ENCODE measurements around the gene LRRC4B.
"Not testable (repeated sequence)": the region's sequence is repeated elsewhere in the genome, so short reads cannot be mapped to it uniquely, and the experiment has no call there.

LRRC4B gene, protein sequence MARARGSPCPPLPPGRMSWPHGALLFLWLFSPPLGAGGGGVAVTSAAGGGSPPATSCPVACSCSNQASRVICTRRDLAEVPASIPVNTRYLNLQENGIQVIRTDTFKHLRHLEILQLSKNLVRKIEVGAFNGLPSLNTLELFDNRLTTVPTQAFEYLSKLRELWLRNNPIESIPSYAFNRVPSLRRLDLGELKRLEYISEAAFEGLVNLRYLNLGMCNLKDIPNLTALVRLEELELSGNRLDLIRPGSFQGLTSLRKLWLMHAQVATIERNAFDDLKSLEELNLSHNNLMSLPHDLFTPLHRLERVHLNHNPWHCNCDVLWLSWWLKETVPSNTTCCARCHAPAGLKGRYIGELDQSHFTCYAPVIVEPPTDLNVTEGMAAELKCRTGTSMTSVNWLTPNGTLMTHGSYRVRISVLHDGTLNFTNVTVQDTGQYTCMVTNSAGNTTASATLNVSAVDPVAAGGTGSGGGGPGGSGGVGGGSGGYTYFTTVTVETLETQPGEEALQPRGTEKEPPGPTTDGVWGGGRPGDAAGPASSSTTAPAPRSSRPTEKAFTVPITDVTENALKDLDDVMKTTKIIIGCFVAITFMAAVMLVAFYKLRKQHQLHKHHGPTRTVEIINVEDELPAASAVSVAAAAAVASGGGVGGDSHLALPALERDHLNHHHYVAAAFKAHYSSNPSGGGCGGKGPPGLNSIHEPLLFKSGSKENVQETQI

DNA sequence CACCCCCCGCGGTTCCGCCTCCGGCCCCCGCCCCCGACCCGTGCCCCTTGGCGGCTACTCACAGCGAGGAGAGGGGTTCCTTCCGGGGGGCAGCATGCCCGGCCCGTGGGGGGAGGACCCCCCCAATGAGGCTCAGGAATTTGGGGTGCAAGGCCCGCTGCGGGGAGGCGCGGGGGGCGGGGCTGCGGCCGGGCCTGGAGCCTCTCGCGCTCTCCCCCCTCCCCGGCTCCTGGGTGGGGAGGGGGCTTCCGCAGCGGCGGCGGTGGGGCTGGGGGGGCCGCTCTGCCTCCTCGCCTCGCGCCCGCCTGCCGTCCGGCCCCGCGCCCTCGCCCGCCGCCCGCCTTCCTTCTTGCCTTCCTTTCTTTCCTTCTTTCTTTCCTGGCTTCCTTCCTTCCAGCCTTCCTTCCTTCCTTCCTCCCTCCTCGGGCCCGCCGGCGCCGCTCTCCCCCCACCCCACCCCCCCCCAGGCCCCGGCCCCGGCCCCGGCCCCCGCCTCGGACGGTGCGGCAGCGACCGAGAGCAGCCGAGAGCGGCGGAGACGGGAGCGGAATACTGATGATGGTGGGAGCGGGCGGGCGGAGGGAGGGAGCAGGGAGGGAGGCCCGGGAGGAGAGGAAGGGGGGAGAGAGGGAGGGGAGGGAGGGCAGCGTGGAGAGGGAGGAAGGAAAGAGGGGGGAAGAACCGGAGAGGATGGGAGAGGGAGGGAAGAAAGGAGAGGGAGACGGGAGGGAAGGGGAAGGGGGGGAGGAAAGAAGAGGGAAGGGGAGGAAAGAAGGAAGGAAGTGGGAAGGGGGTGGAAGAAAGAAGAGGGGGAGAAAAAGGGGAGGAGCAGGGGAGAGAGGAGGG, at the start of gene LRRC4B:
LRRC4B (minus strand) TSS at position 554 of the 846 bp plus-strand sequence. CDS start 19,597 bp downstream, outside the sequence.
- in situ Hi-C loops (cut with HindIII; ENCODE audit: low pct_ligation_motif_present, low pct_unique_long_range_greater_than_20kb, low sequenced_read_pairs) = no loop called here
- peak; percentile 22 for DNase-seq

DNA sequence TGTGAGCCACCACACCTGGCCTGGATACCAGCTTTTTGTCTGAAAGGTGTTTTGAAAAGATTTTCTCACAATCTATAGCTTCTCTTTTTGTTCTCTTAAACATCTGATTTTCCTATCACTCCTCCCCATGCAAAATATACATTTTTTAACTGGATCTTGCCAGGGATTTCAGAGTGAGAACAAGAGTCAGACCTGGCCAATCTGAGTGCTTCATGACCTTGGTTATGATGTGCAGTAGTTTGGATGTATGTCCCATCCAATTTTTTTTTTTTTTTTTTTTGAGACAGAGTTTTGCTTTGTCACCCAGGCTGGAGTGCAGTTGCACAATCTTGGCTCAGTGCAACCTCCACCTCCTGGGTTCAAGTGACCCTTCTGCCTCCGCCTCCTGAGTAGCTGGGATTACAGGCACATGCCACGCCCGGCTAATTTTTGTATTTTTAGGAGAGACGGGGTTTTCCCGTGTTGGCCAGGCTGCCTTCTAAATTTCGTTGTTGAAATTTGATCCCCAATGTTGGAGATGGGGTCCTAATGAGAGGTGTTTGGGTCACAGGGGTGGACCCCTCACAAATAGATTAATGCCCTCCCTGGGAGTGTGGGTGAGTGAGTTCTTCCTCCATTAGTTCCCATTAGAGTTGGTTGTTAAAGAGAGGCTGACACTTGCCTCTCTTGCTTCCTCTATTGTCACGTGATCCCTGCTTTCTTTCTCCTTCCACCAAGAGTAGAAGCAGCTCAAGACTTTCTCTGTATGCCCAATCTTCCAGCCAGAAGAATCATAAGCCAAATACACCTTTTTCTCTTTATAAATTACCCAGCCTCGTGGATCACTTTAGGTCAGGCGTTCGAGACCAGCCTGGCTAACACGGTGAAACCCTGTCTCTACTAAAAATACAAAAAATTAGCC, 44.5 kb upstream of the LRRC4B start:
- in situ Hi-C loops (cut with HindIII; ENCODE audit: low pct_ligation_motif_present, low pct_unique_long_range_greater_than_20kb, low sequenced_read_pairs); DNase-seq: not testable (repeated sequence)

DNA sequence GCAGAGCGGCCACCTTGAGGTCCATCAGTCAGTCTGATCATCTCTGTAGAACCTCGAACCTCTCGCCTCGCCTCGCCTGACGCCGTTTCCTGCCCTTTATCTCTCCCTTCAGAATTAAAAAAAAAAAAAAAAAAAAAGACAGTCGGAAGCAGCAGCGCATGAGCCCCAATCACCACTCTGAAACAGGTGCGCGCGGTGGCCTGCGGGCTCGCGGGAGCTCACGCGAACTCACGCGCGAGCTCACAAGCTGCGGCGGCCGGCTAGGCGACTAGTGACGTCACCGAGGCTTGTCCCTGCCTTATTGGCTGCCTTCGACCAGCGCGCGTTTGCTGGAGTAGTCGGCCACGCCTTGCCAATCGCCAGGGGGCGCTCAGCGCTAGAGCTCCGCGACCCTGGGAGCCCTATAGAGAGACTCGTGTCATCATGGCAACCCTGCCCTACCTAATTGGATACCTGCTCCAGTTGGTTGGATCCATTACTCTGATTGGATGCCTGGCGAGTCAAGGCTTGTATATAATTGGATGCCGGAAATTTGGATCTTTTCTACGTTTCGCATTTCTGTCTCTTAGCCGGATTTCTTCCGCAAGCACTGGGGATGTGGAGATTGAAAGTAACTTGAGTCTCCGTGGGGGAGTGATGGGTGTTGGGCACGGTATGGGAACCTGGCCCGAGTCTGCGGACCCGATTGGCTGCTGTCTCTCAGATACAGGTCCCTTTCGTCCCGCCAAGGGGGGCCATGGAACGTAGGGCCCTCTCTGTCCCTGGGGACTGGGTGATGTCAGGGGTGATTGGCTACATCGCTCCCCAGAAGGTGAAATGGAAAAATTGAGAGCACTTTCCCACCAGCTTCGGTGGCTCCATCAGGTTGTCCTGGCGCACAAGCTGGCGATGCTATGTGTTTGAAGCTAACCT, 39.9 kb upstream of the LRRC4B start:
- in situ Hi-C loops (cut with HindIII; ENCODE audit: low pct_ligation_motif_present, low pct_unique_long_range_greater_than_20kb, low sequenced_read_pairs) = no loop called here
- DNase-seq = peak; percentile 93

DNA sequence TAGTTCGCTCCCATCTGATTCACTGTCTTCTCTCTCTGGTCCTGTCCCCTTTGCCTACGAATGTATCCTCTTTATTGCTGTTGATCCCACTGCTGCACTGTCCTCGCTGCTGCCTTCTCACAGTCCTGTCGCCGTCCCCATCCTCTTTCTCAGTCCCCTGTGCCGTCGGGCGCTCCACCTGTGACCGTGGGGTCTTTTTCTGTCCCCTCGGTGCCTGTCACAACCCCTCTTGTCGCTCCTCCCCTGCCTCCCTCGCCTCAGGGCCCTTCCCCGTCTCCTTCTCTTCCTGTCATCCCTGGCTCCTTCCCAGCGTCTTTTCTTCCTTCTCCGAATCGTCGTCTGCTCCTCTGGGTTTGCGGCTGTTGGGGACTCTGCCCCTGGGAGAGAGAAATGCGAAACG, 39.2 kb upstream of the LRRC4B start:
- in situ Hi-C loops (cut with HindIII; ENCODE audit: low pct_ligation_motif_present, low pct_unique_long_range_greater_than_20kb, low sequenced_read_pairs) = no loop called here
- no peak for DNase-seq

DNA sequence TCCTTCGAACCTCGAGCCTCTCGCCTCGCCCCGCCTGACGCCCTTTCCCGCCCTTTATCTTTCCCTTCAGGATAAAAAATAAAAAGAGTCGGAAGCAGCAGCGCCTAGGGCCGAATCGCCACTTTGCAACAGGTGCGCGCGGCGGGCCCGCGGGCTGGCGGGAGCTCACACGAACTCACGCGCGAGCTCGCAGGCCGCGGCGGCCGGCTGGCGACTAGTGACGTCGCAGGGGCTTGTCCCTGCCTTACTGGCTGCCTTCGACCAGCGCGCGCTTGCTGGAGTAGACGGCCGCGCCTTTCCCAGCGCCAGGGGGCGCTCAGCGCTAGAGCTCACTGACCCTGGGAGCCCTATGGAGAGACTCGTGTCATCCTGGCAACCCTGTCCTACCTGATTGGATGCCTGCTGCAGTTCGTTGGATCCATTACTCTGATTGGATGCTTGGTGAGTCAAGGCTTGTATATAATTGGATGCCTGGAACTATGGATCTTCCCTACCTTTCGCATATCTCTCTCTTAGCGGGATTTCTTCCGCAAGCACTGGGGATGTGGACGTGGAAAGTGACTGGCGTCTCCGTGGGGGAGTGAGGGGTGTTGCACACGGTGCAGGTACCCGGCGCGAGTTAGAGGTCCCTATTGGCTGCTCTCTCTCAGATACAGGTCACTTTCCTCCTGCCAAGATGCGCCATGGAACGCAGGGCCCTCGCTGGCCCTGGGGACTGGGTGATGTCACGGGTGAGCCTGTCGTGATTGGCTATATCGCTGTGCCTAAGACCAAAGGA, 38.0 kb upstream of the LRRC4B start:
- in situ Hi-C loops (cut with HindIII; ENCODE audit: low pct_ligation_motif_present, low pct_unique_long_range_greater_than_20kb, low sequenced_read_pairs) = not testable (repeated sequence)
- peak; percentile 31 for DNase-seq

DNA sequence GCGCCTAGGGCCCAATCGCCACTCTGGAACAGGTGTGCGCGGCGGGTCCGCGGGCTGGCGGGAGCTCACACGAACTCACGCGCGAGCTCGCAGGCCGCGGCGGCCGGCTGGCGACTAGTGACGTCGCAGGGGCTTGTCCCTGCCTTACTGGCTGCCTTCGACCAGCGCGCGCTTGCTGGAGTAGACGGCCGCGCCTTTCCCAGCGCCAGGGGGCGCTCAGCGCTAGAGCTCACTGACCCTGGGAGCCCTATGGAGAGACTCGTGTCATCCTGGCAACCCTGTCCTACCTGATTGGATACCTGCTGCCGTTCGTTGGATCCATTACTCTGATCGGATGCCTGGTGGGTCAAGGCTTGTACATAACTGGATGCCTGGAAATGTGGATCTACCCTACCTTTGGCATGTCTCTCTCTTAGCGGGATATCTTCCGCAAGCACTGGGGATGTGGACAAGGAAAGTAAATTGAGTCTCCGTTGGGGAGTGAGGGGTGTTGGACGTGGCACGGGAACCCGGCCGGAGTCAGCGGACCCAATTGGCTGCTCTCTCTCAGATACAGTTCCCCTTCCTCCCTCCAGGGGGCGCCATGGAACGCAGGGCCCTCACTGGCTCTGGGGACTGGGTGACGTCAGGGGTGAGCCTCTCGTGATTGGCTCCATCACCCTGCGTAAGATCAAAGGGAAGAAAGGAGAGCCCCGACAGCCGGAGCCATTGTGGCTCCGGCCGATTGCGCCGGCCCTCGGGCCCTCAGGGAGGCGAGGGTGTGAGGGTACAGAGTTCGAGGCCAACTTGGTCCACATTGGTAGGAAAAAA, 36.2 kb upstream of the LRRC4B start:
- in situ Hi-C loops (cut with HindIII; ENCODE audit: low pct_ligation_motif_present, low pct_unique_long_range_greater_than_20kb, low sequenced_read_pairs) = not testable (repeated sequence)

DNA sequence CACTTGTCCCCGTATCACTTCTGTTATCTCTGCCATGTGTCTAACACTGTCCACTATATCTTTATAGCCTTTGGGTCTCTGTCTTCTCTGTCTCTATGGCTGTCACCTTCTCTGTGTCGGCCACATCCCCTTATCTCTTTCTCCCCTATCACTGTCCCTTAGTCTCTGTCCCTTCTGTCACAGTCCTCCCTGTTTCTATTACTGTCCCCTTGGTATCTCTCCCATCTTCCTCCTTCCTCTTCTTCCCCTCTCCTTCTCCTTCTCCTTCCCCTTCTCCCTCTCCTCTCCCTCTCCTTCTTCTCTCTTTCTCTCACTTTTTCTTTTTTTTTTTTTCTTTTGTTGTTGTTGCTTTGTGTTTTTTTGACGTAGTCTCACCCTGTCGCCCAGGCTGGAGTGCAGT, 34.7 kb upstream of the LRRC4B start:
- in situ Hi-C loops (cut with HindIII; ENCODE audit: low pct_ligation_motif_present, low pct_unique_long_range_greater_than_20kb, low sequenced_read_pairs) = no loop called here
- no peak for DNase-seq

More for the DNA sequence above, 36.2 kb upstream of the LRRC4B start:
- not testable (repeated sequence) for DNase-seq

DNA sequence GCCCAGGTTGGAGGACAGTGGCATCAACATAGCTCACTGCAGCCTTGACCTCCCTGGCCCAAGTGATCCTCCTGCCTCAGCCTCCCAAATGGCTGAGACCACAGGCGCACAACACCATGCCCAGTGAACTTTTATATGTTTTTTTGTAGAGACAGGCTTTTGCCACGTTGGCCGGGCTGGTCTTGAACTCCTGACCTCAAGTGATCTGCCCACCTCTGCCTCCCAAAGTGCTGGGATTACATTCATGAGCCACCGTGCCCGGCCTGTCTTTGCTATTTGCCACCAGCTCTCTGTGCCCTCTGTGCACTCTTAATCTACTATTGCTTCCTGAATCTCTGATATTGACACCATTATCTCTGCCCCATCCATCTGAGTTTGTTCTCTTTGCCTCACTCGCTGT, 34.3 kb upstream of the LRRC4B start:
- in situ Hi-C loops (cut with HindIII; ENCODE audit: low pct_ligation_motif_present, low pct_unique_long_range_greater_than_20kb, low sequenced_read_pairs) = no loop called here
- DNase-seq = no peak

DNA sequence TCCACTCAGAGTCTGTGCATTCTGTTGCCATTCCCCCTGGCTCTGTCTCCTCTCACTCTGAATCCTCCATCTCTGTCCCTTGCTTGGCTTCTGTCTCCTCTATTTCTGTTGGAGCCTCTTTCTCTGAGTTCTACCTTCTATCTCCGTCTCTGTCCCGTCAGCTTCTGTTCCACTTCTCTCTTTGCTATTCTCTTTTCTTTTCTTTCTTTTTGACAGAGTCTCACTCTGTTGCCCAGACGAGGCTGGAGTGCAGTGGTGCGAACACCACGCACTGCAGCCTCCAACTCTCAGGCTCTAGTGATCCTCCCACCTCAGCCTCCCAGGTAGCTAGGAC, 33.8 kb upstream of the LRRC4B start:
- in situ Hi-C loops (cut with HindIII; ENCODE audit: low pct_ligation_motif_present, low pct_unique_long_range_greater_than_20kb, low sequenced_read_pairs) = no loop called here

DNA sequence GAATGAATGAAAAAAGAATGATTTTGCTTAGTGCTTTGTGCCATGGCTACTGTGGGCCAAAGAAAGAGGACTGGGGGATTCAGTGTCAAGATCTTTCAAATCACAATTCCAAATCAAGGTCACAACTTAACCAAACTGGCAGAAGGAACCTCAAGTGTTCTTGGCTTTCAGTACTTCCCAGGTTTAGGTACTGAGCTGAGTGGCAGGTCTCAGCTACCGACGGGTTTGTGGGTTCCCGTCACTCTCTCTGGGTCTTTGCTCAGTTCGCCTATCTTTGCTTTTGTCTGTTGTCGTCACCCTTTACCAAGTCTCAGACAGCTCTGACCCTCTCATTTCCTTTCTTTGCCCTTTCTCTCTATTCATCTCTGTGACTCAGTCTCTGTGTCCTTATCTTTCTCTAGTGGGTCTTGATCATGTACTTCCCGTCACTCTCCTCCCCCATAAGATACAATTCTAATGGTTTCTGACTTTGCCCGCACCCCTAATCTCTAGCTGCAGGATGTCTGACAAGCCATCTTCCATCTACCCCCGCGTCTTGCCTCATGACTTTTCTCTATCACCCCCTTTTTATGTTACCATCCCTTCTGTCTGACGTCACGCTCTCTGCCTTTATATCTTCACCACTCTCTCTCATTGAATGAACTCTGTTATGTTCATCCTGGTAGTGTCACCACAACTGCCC, 33.3 kb upstream of the LRRC4B start:
- DNase-seq = no peak
- in situ Hi-C loops (cut with HindIII; ENCODE audit: low pct_ligation_motif_present, low pct_unique_long_range_greater_than_20kb, low sequenced_read_pairs) = no loop called here

More for the DNA sequence above, 33.8 kb upstream of the LRRC4B start:
- DNase-seq = no peak

DNA sequence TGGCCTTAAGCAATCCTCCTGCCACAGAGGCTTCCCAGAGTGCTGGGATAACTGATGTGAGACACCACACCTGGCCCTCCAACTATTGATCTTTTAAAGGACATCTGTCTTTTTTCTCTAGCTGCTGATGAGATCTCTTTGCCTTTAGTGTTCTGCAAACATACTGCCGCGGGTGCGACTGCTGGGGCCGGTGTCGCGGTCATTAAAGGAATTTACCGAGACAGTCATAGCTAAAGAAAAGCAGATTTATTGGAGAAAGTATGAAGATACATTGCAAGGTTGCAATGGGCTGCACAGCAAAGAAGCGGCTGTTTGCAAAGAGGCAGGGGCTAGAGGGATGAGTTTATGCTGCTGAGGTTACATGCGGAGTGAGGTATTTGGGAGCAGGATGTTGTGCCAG, 31.2 kb upstream of the LRRC4B start:
- in situ Hi-C loops (cut with HindIII; ENCODE audit: low pct_ligation_motif_present, low pct_unique_long_range_greater_than_20kb, low sequenced_read_pairs) = no loop called here
- no peak for DNase-seq

DNA sequence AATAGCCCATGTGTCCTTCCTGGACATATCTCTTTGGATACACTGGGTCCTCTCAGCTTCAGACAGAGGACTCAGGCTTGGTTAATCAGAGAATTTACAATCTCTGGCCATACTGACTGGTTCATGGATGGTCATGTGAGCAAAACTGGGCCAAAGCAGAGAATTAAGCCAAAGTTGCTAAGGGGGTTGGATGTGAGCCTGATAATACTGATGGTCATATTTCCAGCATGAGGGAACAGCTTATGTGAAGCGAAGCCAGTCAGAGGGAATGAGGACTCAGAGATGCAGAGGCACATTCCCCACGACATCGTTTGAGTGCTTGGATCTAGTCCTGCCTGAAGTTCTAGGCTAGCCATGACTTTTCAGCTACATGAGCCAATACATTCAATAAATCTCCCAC, 22.0 kb upstream of the LRRC4B start:
- no peak for DNase-seq
- in situ Hi-C loops (cut with HindIII; ENCODE audit: low pct_ligation_motif_present, low pct_unique_long_range_greater_than_20kb, low sequenced_read_pairs) = no loop called here

DNA sequence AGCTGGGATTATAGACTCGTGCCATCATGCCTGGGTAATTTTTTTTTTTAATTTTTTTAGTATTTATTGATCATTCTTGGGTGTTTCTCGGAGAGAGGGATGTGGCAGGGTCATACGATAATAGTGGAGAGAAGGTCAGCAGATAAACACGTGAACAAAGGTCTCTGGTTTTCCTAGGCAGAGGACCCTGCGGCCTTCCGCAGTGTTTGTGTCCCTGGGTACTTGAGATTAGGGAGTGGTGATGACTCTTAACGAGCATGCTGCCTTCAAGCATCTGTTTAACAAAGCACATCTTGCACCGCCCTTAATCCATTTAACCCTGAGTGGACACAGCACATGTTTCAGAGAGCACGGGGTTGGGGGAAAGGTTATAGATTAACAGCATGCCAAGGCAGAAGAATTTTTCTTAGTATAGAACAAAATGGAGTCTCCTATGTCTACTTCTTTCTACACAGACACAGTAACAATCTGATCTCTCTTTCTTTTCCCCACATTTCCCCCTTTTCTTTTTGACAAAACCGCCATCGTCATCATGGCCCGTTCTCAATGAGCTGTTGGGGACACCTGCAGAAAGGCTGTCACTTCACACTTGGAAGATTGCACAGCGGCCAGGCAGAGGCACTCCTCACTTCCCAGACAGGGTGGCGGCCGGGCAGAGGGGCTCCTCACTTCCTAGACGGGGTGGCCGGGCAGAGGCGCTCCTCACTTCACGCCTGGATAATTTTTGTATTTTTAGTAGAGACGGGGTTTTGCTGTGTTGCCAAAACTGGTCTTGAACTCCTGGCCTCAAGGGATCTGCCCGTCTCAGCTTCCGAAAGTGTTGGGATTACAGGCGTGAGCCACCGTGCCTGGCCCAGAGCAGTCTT, 13.8 kb upstream of the LRRC4B start:
- DNase-seq; in situ Hi-C loops (cut with HindIII; ENCODE audit: low pct_ligation_motif_present, low pct_unique_long_range_greater_than_20kb, low sequenced_read_pairs): not testable (repeated sequence)

DNA sequence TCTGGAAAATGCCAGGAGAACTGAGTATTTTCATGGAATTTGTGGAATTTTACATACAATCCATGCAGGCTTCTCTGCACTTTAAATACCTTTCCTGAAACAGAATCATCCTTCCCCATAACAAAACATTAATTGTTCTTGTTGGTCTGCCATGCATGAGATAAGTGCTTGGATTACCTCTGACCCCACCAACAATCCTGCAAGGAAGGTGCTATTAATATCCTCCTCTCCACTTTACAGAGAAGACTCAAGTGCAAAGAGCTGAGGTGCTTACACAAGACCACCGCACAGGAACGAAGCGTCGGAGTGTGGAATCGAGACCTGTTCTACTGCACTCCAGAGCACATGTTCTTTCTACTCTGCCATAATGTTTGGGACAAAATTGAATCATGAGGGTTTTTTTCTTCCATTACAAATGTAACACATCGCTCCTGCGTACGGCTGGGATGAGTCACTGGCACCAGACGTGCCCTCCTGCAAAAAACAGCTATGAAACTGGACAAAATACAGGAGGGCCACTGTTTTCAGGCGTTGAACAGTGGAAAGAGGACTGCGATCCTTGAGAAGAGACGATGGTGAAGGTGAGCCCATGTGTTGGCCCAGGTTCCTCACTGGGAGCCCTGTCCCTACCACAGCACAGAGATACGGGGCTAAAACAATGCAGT, 12.9 kb upstream of the LRRC4B start:
- in situ Hi-C loops (cut with HindIII; ENCODE audit: low pct_ligation_motif_present, low pct_unique_long_range_greater_than_20kb, low sequenced_read_pairs) = no loop called here
- DNase-seq = peak; percentile 18

Measured in ACHN (cell line).